Measurements from ENCODE around the gene CRYGC. TPM values are rescaled to one million over a fixed set of nuclear protein-coding genes. Genes with fewer than 3 reads are reported as not detected.

Gene CRYGC, protein sequence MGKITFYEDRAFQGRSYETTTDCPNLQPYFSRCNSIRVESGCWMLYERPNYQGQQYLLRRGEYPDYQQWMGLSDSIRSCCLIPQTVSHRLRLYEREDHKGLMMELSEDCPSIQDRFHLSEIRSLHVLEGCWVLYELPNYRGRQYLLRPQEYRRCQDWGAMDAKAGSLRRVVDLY
- not detected for polyA plus RNA-seq
- long read RNA-seq, donor 1 = 0 reads
- long read RNA-seq, donor 2 = 0 reads
- long read RNA-seq, donor 3 = 0 reads
- long read RNA-seq, donor 4 = 0 reads
- long read RNA-seq, donor 5 = 0 reads
- long read RNA-seq, donor 6 = 0 reads
- long read RNA-seq, donor 7 = 0 reads
- long read RNA-seq, donor 8 = 0 reads
- long read RNA-seq, donor 9 = 0 reads
- long read RNA-seq, donor 10 = 0 reads
- long read RNA-seq, donor 11 = 0 reads

- WGBS (ENCODE audit: insufficient coverage, low lambda C conversion rate) = 24% methylated on average over 3 of the region's 19 CpGs
- peak; percentile 89 to 95 for DNase-seq
- peak within 1 kb of the TSS; percentile 50 for H3K27ac ChIP-seq (ENCODE audit: low read length)
- no peak within 1 kb of the TSS for H3K4me3 ChIP-seq (ENCODE audit: low read length)
- no peaks in the 10 kb centered on the region for H3K27me3 ChIP-seq (ENCODE audit: control insufficient read depth, insufficient read depth, low read length)
- H3K36me3 ChIP-seq (ENCODE audit: control insufficient read depth, insufficient read depth, low read length) = no peaks in the 10 kb centered on the region
- no peaks in the 10 kb centered on the region for H3K9me3 ChIP-seq (ENCODE audit: control insufficient read depth, low read depth, low read length)
- H3K4me1 ChIP-seq (ENCODE audit: control insufficient read depth, insufficient read depth, low read length) = peaks cover 37% of the 10 kb centered on the region
These were observed at the start of gene CRYGC for GRCh38 chr2:208129744-208130711. Gene CRYGC (minus strand): TSS chr2:208129828. CDS start chr2:208129792, 36 bp downstream.

GRCh38 chr2:208179028-208179609 lies 49.5 kb upstream of the CRYGC start:
- Histone ChIP-seq H3K9me3 (ENCODE audit: control insufficient read depth, low read depth, low read length) (peaks cover 3% of the 10 kb centered on the region), H3K36me3 (ENCODE audit: control insufficient read depth, insufficient read depth, low read length) (no peaks in the 10 kb centered on the region), H3K27ac (ENCODE audit: low read length) (no peak overlapping the region), H3K27me3 (ENCODE audit: control insufficient read depth, insufficient read depth, low read length) (peaks cover 4% of the 10 kb centered on the region), H3K4me3 (ENCODE audit: low read length) (no peak overlapping the region), H3K4me1 (ENCODE audit: control insufficient read depth, insufficient read depth, low read length) (peaks cover 8% of the 10 kb centered on the region)
- peak; percentile 29 to 36 for DNase-seq
- WGBS (ENCODE audit: insufficient coverage, low lambda C conversion rate) = no CpG with 5 or more reads among the region's 4 CpGs

- H3K4me1 ChIP-seq (ENCODE audit: control insufficient read depth, insufficient read depth, low read length) = peaks cover 8% of the 10 kb centered on the region
- no peaks in the 10 kb centered on the region for H3K27me3 ChIP-seq (ENCODE audit: control insufficient read depth, insufficient read depth, low read length)
- no peak overlapping the region for H3K4me3 ChIP-seq (ENCODE audit: low read length)
- WGBS (ENCODE audit: insufficient coverage, low lambda C conversion rate) = no CpG with 5 or more reads among the region's 6 CpGs
- peaks cover 3% of the 10 kb centered on the region for H3K9me3 ChIP-seq (ENCODE audit: control insufficient read depth, low read depth, low read length)
- no peak overlapping the region for H3K27ac ChIP-seq (ENCODE audit: low read length)
- no peak for DNase-seq
- H3K36me3 ChIP-seq (ENCODE audit: control insufficient read depth, insufficient read depth, low read length) = no peaks in the 10 kb centered on the region
These were observed 46.2 kb upstream of the CRYGC start for GRCh38 chr2:208175840-208176153.

- peaks cover 8% of the 10 kb centered on the region for H3K4me1 ChIP-seq (ENCODE audit: control insufficient read depth, insufficient read depth, low read length)
- no peak overlapping the region for H3K4me3 ChIP-seq (ENCODE audit: low read length)
- H3K27ac ChIP-seq (ENCODE audit: low read length) = no peak overlapping the region
- peaks cover 3% of the 10 kb centered on the region for H3K9me3 ChIP-seq (ENCODE audit: control insufficient read depth, low read depth, low read length)
- WGBS (ENCODE audit: insufficient coverage, low lambda C conversion rate) = 44% methylated on average over 3 of the region's 21 CpGs
- no peaks in the 10 kb centered on the region for H3K27me3 ChIP-seq (ENCODE audit: control insufficient read depth, insufficient read depth, low read length)
- peak; percentile 79 to 82 for DNase-seq
- no peaks in the 10 kb centered on the region for H3K36me3 ChIP-seq (ENCODE audit: control insufficient read depth, insufficient read depth, low read length)
These were observed 45.6 kb upstream of the CRYGC start for GRCh38 chr2:208175069-208175839.

DNA sequence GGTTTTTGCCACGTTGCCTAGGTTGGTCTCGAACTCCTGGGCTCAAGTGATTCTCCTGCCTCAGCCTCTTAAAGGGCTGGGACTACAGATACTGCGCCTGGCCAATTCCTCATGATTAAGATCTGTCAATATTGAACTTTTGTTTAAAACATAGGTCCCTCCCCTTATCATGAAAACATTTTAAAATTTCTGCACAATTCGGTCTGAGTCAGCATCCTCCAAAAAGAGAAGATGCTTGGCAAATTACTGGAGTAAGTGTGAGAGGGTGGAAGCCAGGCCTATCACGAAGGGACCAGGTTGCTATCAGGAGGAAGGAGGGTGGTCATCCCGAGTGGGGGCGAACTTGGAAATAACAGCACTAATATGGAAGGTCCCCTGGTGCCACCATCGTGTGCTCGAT lies 44.5 kb upstream of the CRYGC start:
- DNase-seq = no peak
- no CpG with 5 or more reads among the region's 9 CpGs for WGBS (ENCODE audit: insufficient coverage, low lambda C conversion rate)
- H3K4me3 ChIP-seq (ENCODE audit: low read length) = no peak overlapping the region
- peaks cover 3% of the 10 kb centered on the region for H3K9me3 ChIP-seq (ENCODE audit: control insufficient read depth, low read depth, low read length)
- peaks cover 2% of the 10 kb centered on the region for H3K4me1 ChIP-seq (ENCODE audit: control insufficient read depth, insufficient read depth, low read length)
- H3K36me3 ChIP-seq (ENCODE audit: control insufficient read depth, insufficient read depth, low read length) = no peaks in the 10 kb centered on the region
- no peaks in the 10 kb centered on the region for H3K27me3 ChIP-seq (ENCODE audit: control insufficient read depth, insufficient read depth, low read length)
- H3K27ac ChIP-seq (ENCODE audit: low read length) = no peak overlapping the region

- Histone ChIP-seq H3K9me3 (ENCODE audit: control insufficient read depth, low read depth, low read length) (peaks cover 3% of the 10 kb centered on the region), H3K4me1 (ENCODE audit: control insufficient read depth, insufficient read depth, low read length) (no peaks in the 10 kb centered on the region), H3K27ac (ENCODE audit: low read length) (no peak overlapping the region), H3K4me3 (ENCODE audit: low read length) (no peak overlapping the region), H3K36me3 (ENCODE audit: control insufficient read depth, insufficient read depth, low read length) (no peaks in the 10 kb centered on the region), H3K27me3 (ENCODE audit: control insufficient read depth, insufficient read depth, low read length) (no peaks in the 10 kb centered on the region)
- no peak for DNase-seq
- no CpG with 5 or more reads among the region's 4 CpGs for whole genome bisulfite sequencing (ENCODE audit: insufficient coverage, low lambda C conversion rate)
These were observed 42.5 kb upstream of the CRYGC start for GRCh38 chr2:208172125-208172524.

- H3K4me1 ChIP-seq (ENCODE audit: control insufficient read depth, insufficient read depth, low read length) = no peaks in the 10 kb centered on the region
- no peaks in the 10 kb centered on the region for H3K27me3 ChIP-seq (ENCODE audit: control insufficient read depth, insufficient read depth, low read length)
- H3K36me3 ChIP-seq (ENCODE audit: control insufficient read depth, insufficient read depth, low read length) = no peaks in the 10 kb centered on the region
- H3K4me3 ChIP-seq (ENCODE audit: low read length) = no peak overlapping the region
- no peaks in the 10 kb centered on the region for H3K9me3 ChIP-seq (ENCODE audit: control insufficient read depth, low read depth, low read length)
- DNase-seq = no peak
- no peak overlapping the region for H3K27ac ChIP-seq (ENCODE audit: low read length)
- no CpG with 5 or more reads among the region's 2 CpGs for WGBS (ENCODE audit: insufficient coverage, low lambda C conversion rate)
These were observed 35.5 kb upstream of the CRYGC start for GRCh38 chr2:208164951-208165755.

DNA sequence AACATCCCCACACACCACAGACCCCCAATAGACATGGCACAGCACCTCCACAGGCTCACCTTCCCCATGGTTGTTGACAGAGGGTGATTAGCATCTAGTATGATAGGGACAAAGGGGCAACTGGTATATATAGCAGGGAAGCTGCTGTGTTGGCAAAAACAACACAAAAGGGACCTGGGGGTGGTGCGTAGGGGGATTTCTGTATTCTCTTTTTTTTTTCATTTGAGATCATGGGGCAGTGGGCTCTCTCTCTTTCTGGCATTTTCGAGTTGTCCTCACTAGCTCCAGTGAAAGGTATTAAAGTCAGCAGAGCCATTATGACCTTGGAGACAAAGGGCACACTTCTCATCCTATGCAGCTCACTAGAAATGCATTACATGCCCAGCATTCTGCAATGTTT lies 33.9 kb upstream of the CRYGC start, which contains the start of gene CRYGA:
TSS of gene CRYGA (minus strand) at position 101 of the 400 bp plus-strand sequence. CDS start at position 68, 33 bp downstream.
- Histone ChIP-seq H3K27me3 (ENCODE audit: control insufficient read depth, insufficient read depth, low read length) (no peaks in the 10 kb centered on the region), H3K36me3 (ENCODE audit: control insufficient read depth, insufficient read depth, low read length) (no peaks in the 10 kb centered on the region), H3K9me3 (ENCODE audit: control insufficient read depth, low read depth, low read length) (no peaks in the 10 kb centered on the region), H3K4me1 (ENCODE audit: control insufficient read depth, insufficient read depth, low read length) (no peaks in the 10 kb centered on the region), H3K27ac (ENCODE audit: low read length) (no peak within 1 kb of the TSS), H3K4me3 (ENCODE audit: low read length) (no peak within 1 kb of the TSS)
- no peak for DNase-seq
- WGBS (ENCODE audit: insufficient coverage, low lambda C conversion rate) = 80% methylated on average over 1 of the region's 2 CpGs

DNA sequence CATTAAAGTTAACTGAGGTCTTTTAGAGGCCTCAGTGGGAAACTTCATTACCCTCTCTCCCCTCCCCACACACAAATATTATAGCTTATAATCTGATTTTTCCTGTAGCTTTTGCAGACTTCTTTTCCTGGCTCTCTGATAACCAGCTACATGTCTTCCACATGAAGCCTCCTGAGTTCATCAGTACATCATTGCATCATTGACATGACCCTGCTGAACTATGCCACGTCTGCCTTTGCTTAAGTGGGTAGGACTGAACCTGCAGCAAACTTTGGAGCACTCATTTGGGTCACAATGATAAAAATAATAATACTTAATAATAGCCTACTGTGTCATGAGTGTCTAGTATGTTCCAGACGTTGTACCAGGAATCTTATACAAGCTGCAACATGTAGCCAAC lies 26.8 kb upstream of the CRYGC start:
- Histone ChIP-seq H3K4me3 (ENCODE audit: low read length) (no peak overlapping the region), H3K36me3 (ENCODE audit: control insufficient read depth, insufficient read depth, low read length) (no peaks in the 10 kb centered on the region), H3K9me3 (ENCODE audit: control insufficient read depth, low read depth, low read length) (no peaks in the 10 kb centered on the region), H3K27me3 (ENCODE audit: control insufficient read depth, insufficient read depth, low read length) (no peaks in the 10 kb centered on the region), H3K4me1 (ENCODE audit: control insufficient read depth, insufficient read depth, low read length) (no peaks in the 10 kb centered on the region), H3K27ac (ENCODE audit: low read length) (no peak overlapping the region)
- WGBS (ENCODE audit: insufficient coverage, low lambda C conversion rate) = no CpG with 5 or more reads among the region's 2 CpGs
- no peak for DNase-seq

Data from large intestine (tissue), 12 donors.